HepG2 (cell line): Measurements from ENCODE around the gene NFKB1. TPM values are rescaled to one million over a fixed set of nuclear protein-coding genes. Genes with fewer than 3 reads are reported as not detected.

Source experiments
- ERF ChIP-seq: IDR thresholded peaks from 2 replicates; pipeline ENCODE4 v1.6.1; 2018; ENCODE audit warnings: missing biosample characterization, missing genetic modification reagents
- GTF2F1 ChIP-seq: fragments of 150-350 bp; IDR thresholded peaks from 2 replicates; pipeline ENCODE4 v1.6.1; 2014; ENCODE audit warnings: low read length
- HNF4A ChIP-seq: sonication (generic); formaldehyde crosslinking; IDR thresholded peaks from 2 replicates; pipeline ENCODE4 v1.4.0; 2020; ENCODE audit warnings: missing genetic modification reagents
- MLLT10 ChIP-seq: sonication (generic); formaldehyde crosslinking; IDR thresholded peaks from 2 replicates; pipeline ENCODE4 v1.4.0; 2020; ENCODE audit warnings: missing genetic modification reagents
- RERE ChIP-seq: IDR thresholded peaks from 2 replicates; pipeline ENCODE4 v1.6.1; 2016; ENCODE audit warnings: low read depth, missing genetic modification reagents, missing compliant biosample characterization
- ZBTB7A ChIP-seq: sonication (generic); formaldehyde crosslinking; IDR thresholded peaks from 2 replicates; pipeline ENCODE4 v1.8.0; 2022; ENCODE audit warnings: mild to moderate bottlenecking, missing genetic modification reagents
- ZEB1 ChIP-seq: IDR thresholded peaks from 2 replicates; pipeline ENCODE4 v1.6.1; 2012; ENCODE audit warnings: mild to moderate bottlenecking, low read depth, inconsistent platforms; ENCODE audit not compliant: insufficient replicate concordance
- ZNF543 ChIP-seq: sonication (generic); formaldehyde crosslinking; IDR thresholded peaks from 2 replicates; pipeline ENCODE4 v1.4.0; 2020; ENCODE audit warnings: mild to moderate bottlenecking, missing genetic modification reagents
- ZNF605 ChIP-seq: sonication (generic); formaldehyde crosslinking; IDR thresholded peaks from 2 replicates; pipeline ENCODE4 v1.8.0; 2022; ENCODE audit warnings: mild to moderate bottlenecking, missing genetic modification reagents
- ZNF691 ChIP-seq: sonication (generic); formaldehyde crosslinking; IDR thresholded peaks from 2 replicates; pipeline ENCODE4 v1.4.0; 2020; ENCODE audit warnings: missing genetic modification reagents, low read depth, mild to moderate bottlenecking, borderline replicate concordance
- polyA plus RNA-seq, 8 experiments: library from polyadenylated mRNA; depleted of rRNA in 3 of 8; stranded (reverse) in 7 of 8; unstranded in 1 of 8; fragments of >200 nt; fragmentation: Illumina TruSeq in 4 of 8; extraction: Trizol in 4 of 8; gene quantifications; 2 replicates each; pipeline versions ENCODE4 v1.2.1 to v1.2.3, GENCODE V29; 2011 to 2016; ENCODE audit warnings: low read depth in 4 of 8, missing spikeins in 1 of 8, mixed read lengths in 1 of 8; ENCODE audit not compliant: insufficient read depth in 1 of 8
- total RNA-seq, 5 experiments: library from RNA; depleted of rRNA; stranded (reverse); fragments of >200 nt; fragmentation: Illumina TruSeq; extraction: Trizol; gene quantifications; 2 replicates each; pipeline ENCODE4 v1.2.3, GENCODE V29; 2016; ENCODE audit warnings: low read depth in 1 of 5

NFKB1 gene
- total and polyA plus RNA-seq, 2 of the 13 experiments (the other 11 are each of a cell fraction or from before 2014, with no cell fraction given), result 15.4 to 31.6 TPM

GRCh38 chr4:102610476-102610875, 109.3 kb downstream of the NFKB1 start (continued):
- TF ChIP-seq RERE (CRISPR knock-in tag) (no peak), MLLT10 (CRISPR knock-in tag) (no peak), ZEB1 (no peak), ERF (CRISPR knock-in tag) (no peak), HNF4A (no peak), ZNF543 (CRISPR knock-in tag) (no peak), ZBTB7A (CRISPR knock-in tag) (no peak), ZNF691 (CRISPR knock-in tag) (no peak), GTF2F1 (no peak), ZNF605 (CRISPR knock-in tag) (no peak)
